ENCODE measurements around the gene MED15. TPM values are rescaled to one million over a fixed set of nuclear protein-coding genes. Genes with fewer than 3 reads are reported as not detected.

The MED15 gene
- total RNA-seq, 4 donors from 2014 or later = 36.5 to 90.5 (median 57.2) TPM

DNA sequence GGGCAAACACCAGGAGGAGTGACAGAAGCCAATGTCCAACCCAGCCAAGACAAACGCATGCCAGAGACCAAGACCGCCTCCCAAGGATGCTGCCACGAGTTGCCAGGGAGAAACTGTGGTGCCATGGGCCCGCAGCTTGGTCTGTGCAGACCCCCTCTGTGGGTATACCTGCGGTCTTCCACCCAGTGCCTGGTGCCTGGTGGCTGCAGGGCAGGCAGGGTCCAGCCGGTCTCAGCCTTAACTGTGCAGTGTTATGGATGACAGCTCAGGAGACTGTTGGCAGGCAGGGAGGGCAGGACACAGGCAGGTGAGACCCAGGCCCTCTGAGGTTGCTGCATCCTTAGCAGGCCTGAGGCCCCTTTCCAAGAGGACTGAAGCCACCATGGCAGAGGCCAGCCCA lies 97.9 kb downstream of the MED15 start:
- TF ChIP-seq CTCF (IDR thresholded peaks at IDR 0.05) = no peak
- DNase-seq (ENCODE audit: low spot score) = no peak
- ATAC-seq (ENCODE audit: low FRiP score) = no peak

DNA sequence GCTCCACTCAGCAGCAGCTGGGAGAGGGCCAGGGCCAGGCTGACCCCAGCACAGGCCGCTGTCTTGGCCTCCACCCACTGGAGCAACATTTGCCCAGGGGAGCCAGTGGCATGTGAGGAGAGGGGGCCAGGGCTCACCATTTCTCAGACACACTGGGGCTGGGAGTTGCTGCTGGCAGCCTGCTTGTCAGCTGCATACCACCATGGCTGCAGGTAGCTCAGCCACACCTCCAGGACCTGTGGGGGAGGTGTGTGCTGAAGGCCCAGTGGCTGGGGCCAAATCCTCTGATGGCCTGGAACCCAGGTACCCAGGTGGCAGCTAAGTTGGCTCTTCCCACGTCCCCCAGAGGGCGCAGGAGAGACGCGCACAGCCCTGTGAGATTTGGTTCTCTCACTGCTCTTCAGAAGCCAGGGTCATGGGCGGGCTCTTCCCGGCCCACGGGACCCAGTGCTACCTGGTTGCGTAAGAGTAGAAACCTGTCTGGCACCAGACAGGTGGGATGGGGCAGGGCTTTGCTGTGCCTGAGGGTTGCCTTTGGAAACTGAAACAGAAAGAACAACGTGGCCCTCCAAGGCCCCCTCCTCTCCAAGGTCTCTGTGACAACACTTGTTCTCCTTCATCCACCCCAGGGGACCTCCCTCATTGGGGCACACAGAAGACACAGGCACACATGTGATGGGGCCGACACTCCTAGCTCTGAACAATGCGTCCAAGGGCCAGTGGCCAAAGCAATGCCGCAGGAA lies 98.8 kb downstream of the MED15 start:
- no peak for TF ChIP-seq CTCF (IDR thresholded peaks at IDR 0.05)
- no peak for DNase-seq (ENCODE audit: low spot score)
- peak; percentile 50 for ATAC-seq (ENCODE audit: low FRiP score)

DNA sequence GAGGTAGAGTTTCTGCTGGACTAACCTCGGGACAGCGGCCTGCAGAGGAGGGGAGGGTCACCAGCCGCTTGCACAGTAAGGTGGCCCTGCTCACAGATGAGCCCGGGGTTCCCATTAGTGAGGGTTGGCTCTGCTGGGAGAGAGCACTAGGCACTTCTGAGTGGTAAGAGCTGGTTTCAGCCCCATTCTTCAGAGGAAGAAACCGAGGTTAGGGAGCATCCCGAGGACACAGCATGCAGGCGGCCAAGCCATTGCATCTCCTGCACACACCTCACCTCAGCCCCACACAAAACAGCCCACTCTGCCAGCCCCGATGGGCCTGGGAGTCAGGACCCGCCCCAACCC lies 99.3 kb downstream of the MED15 start:
- ATAC-seq (ENCODE audit: low FRiP score) = no peak
- TF ChIP-seq CTCF (IDR thresholded peaks at IDR 0.05) = no peak
- no peak for DNase-seq (ENCODE audit: low spot score)

- no peak for ATAC-seq (ENCODE audit: low FRiP score)
- no peak for DNase-seq (ENCODE audit: low spot score)
- TF ChIP-seq CTCF (IDR thresholded peaks at IDR 0.05) = no peak
Observed at GRCh38 chr22:20607157-20607907, 99.9 kb downstream of the MED15 start.

- no peak for TF ChIP-seq CTCF (IDR thresholded peaks at IDR 0.05)
- ATAC-seq (ENCODE audit: low FRiP score) = no peak
Observed at GRCh38 chr22:20610243-20610686, 102.9 kb downstream of the MED15 start.

GRCh38 chr22:20610757-20611156 lies 103.3 kb downstream of the MED15 start:
- no peak for TF ChIP-seq CTCF (IDR thresholded peaks at IDR 0.05)
- ATAC-seq (ENCODE audit: low FRiP score) (no peak), DNase-seq (ENCODE audit: low spot score) (no peak)

More at GRCh38 chr22:20610243-20610686, 102.9 kb downstream of the MED15 start:
- DNase-seq (ENCODE audit: low spot score) = no peak

DNA sequence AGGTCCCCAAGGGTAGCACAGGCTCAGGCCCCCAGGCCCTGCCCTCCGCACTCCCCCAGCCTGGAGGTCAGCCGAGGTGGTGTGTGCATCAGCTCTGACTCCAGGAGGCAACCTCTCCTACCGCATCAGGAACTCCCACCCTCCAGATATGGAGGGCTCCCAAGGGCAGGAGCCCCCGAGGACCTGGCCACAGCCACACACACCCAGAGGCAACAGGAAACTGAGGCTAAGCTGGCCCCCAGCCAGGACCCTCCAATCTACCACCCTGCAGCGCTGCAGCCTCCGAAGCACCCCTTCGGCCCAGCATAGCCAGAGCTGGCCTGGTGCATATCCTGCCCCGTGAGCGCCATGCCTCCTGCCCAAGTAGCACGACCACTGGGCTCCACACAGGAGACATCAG lies 104.0 kb downstream of the MED15 start:
- ATAC-seq (ENCODE audit: low FRiP score) (no peak), DNase-seq (ENCODE audit: low spot score) (no peak)
- no peak for TF ChIP-seq CTCF (IDR thresholded peaks at IDR 0.05)

All from omental fat pad (tissue), 4 donors.